ENCODE data around the gene RLF.

The RLF gene

DNA sequence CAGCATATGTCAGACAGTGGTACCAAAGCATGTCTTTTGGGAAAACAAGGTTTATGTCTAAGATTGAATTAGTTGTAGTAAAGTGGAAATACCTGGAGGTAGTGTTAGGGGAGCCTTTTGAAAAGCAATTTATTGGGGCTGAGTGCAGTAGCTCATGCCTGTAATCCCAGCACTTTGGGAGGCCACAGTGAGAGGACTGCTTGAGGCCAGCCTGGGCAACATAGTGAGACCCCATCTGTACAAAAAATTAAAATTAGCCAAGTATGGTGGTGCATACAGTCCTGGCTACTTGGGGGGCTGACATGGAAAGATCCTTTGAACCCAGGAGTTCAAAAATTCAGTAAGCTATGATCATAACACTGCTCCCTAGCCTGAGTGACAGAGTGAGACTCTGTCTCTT, 104.1 kb downstream of the RLF start:
- no peak overlapping the region for H3K4me2 ChIP-seq (ENCODE audit: insufficient read depth, low read length, poor library complexity, severe bottlenecking)
- no peak overlapping the region for H2AK5ac ChIP-seq (ENCODE audit: low read depth, low read length)
- H3K36me3 ChIP-seq (replicated peaks in 1 of 2; ENCODE audit: control insufficient read depth in 2 of 2, insufficient read depth in 2 of 2, low read length in 2 of 2) = peaks cover 22 to 98% of the 10 kb centered on the region in 2 donors
- no peak overlapping the region for H4K91ac ChIP-seq (ENCODE audit: low read depth, low read length, poor library complexity)
- H3K4me3 ChIP-seq (ENCODE audit: low read length in 2 of 2) = no peak overlapping the region
- no peak overlapping the region for H2BK12ac ChIP-seq (ENCODE audit: low read length)
- no peak overlapping the region for H4K8ac ChIP-seq (ENCODE audit: low read depth, low read length)
- no peaks in the 10 kb centered on the region for H3K4me1 ChIP-seq (ENCODE audit: control insufficient read depth in 2 of 2, insufficient read depth in 1 of 2, low read depth in 1 of 2, low read length in 2 of 2)
- H3K27me3 ChIP-seq (ENCODE audit: control insufficient read depth in 3 of 3, insufficient read depth in 3 of 3, low read depth in 1 of 3, low read length in 3 of 3) = no peaks in the 10 kb centered on the region
- H3K9ac ChIP-seq (ENCODE audit: low read depth, low read length, poor library complexity) = no peak overlapping the region
- no peak overlapping the region for H2BK5ac ChIP-seq (ENCODE audit: low read length)
- H2AFZ ChIP-seq (ENCODE audit: low read length) = no peak overlapping the region
- no peaks in the 10 kb centered on the region for H3K9me3 ChIP-seq (replicated peaks in 1 of 2; ENCODE audit: control insufficient read depth in 2 of 2, insufficient read depth in 1 of 2, low read depth in 1 of 2, low read length in 2 of 2)
- DNase-seq (ENCODE audit: low spot score) = no peak
- H3K4ac ChIP-seq (ENCODE audit: low read length) = no peak overlapping the region
- no peak overlapping the region for H3K27ac ChIP-seq (replicated peaks; ENCODE audit: low read length)
- H2BK15ac ChIP-seq (ENCODE audit: low read length) = no peak overlapping the region
- H3K23ac ChIP-seq (ENCODE audit: low read depth, low read length, poor library complexity) = no peak overlapping the region
- no peaks in the 10 kb centered on the region for H3K79me1 ChIP-seq (ENCODE audit: low read depth, low read length)
- no peak overlapping the region for H3K18ac ChIP-seq (ENCODE audit: low read length)
- H3K14ac ChIP-seq (ENCODE audit: low read length) = no peak overlapping the region
- no peak overlapping the region for H2BK120ac ChIP-seq (ENCODE audit: low read depth, low read length)

DNA sequence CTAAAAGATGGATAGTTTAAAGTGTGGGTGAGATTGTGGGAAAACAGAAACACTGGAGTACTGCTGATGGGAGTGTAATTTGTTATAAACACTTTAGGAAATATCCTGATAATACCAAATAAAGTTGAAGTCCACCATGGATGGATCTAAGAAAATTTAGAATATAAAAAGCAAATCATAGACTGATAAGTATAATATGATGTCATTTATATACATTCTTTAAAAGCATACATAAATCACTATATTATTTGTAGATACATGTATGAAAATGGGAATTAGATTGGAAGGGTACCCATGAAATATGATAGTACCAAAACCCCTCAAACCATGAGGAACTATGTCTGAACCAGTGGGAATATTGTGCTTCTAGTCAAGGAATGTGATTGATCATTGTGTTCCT, 104.7 kb downstream of the RLF start:
- no peak overlapping the region for H3K23ac ChIP-seq (ENCODE audit: low read depth, low read length, poor library complexity)
- no peak overlapping the region for H3K18ac ChIP-seq (ENCODE audit: low read length)
- no peak overlapping the region for H2AFZ ChIP-seq (ENCODE audit: low read length)
- no peak overlapping the region for H3K4ac ChIP-seq (ENCODE audit: low read length)
- H3K4me2 ChIP-seq (ENCODE audit: insufficient read depth, low read length, poor library complexity, severe bottlenecking) = no peak overlapping the region
- H2AK5ac ChIP-seq (ENCODE audit: low read depth, low read length) = no peak overlapping the region
- H2BK120ac ChIP-seq (ENCODE audit: low read depth, low read length) = no peak overlapping the region
- H3K27me3 ChIP-seq (ENCODE audit: control insufficient read depth in 3 of 3, insufficient read depth in 3 of 3, low read depth in 1 of 3, low read length in 3 of 3) = no peaks in the 10 kb centered on the region
- no peak overlapping the region for H2BK15ac ChIP-seq (ENCODE audit: low read length)
- no peaks in the 10 kb centered on the region for H3K79me1 ChIP-seq (ENCODE audit: low read depth, low read length)
- H3K4me1 ChIP-seq (ENCODE audit: control insufficient read depth in 2 of 2, insufficient read depth in 1 of 2, low read depth in 1 of 2, low read length in 2 of 2) = no peaks in the 10 kb centered on the region
- H2BK5ac ChIP-seq (ENCODE audit: low read length) = no peak overlapping the region
- no peak overlapping the region for H3K9ac ChIP-seq (ENCODE audit: low read depth, low read length, poor library complexity)
- H2BK12ac ChIP-seq (ENCODE audit: low read length) = no peak overlapping the region
- H3K14ac ChIP-seq (ENCODE audit: low read length) = no peak overlapping the region
- DNase-seq (ENCODE audit: low spot score) = no peak
- no peaks in the 10 kb centered on the region for H3K9me3 ChIP-seq (replicated peaks in 1 of 2; ENCODE audit: control insufficient read depth in 2 of 2, insufficient read depth in 1 of 2, low read depth in 1 of 2, low read length in 2 of 2)
- no peak overlapping the region for H3K4me3 ChIP-seq (ENCODE audit: low read length in 2 of 2)
- peaks cover 24 to 98% of the 10 kb centered on the region in 2 donors for H3K36me3 ChIP-seq (replicated peaks in 1 of 2; ENCODE audit: control insufficient read depth in 2 of 2, insufficient read depth in 2 of 2, low read length in 2 of 2)
- H3K27ac ChIP-seq (replicated peaks; ENCODE audit: low read length) = no peak overlapping the region
- no peak overlapping the region for H4K8ac ChIP-seq (ENCODE audit: low read depth, low read length)
- H4K91ac ChIP-seq (ENCODE audit: low read depth, low read length, poor library complexity) = no peak overlapping the region

DNA sequence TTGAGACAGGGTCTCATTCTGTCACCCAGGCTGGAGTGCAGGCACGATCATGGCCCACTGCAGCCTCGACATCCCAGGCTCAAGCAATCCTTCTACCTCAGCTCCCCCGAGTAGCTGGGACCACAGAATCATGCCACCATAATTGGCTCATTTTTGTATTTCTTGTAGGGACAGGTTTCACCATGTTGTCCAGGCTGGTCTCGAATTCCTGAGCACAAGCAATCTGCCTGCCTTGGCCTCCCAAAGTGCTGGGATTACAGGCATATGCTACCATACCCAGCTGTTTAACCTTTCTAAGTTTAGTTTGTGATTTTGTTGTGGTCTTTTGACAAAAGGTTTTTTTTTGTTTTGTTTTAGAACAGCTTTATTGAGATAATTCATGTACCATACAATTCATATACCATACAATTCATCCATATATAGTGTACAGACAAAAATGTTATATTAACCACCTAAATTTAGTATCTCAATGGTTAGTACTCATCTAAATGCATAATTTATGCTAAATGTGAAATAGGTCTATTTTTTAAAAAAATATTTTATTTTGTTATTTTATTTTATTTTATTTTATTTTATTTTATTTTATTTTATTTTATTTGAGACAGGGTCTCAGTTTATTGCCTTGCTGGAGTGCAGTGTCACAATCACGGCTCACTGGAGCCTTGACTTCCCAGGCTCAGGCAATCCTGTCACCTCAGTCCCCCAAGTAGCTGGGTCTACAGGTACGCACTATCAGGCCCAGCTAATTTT, 105.8 kb downstream of the RLF start:
- no CpG with 5 or more reads among the region's 6 CpGs for WGBS, 2 donors (ENCODE audit: extremely low coverage in 2 of 2, insufficient read length in 2 of 2, insufficient replicate concordance in 1 of 2)
- Histone ChIP-seq H3K18ac (ENCODE audit: low read length) (no peak overlapping the region), H3K79me1 (ENCODE audit: low read depth, low read length) (no peaks in the 10 kb centered on the region), H4K91ac (ENCODE audit: low read depth, low read length, poor library complexity) (no peak overlapping the region), H3K9ac (ENCODE audit: low read depth, low read length, poor library complexity) (no peak overlapping the region), H3K27me3 (ENCODE audit: control insufficient read depth in 3 of 3, insufficient read depth in 3 of 3, low read depth in 1 of 3, low read length in 3 of 3) (no peaks in the 10 kb centered on the region), H2AK5ac (ENCODE audit: low read depth, low read length) (no peak overlapping the region), H2BK12ac (ENCODE audit: low read length) (no peak overlapping the region), H2BK5ac (ENCODE audit: low read length) (no peak overlapping the region), H3K4ac (ENCODE audit: low read length) (no peak overlapping the region), H3K4me1 (ENCODE audit: control insufficient read depth in 2 of 2, insufficient read depth in 1 of 2, low read depth in 1 of 2, low read length in 2 of 2) (no peaks in the 10 kb centered on the region), H3K4me2 (ENCODE audit: insufficient read depth, low read length, poor library complexity, severe bottlenecking) (no peak overlapping the region), H3K27ac (replicated peaks; ENCODE audit: low read length) (no peak overlapping the region), H2AFZ (ENCODE audit: low read length) (no peak overlapping the region), H3K36me3 (replicated peaks in 1 of 2; ENCODE audit: control insufficient read depth in 2 of 2, insufficient read depth in 2 of 2, low read length in 2 of 2) (peaks cover 21 to 98% of the 10 kb centered on the region in 2 donors), H3K9me3 (replicated peaks in 1 of 2; ENCODE audit: control insufficient read depth in 2 of 2, insufficient read depth in 1 of 2, low read depth in 1 of 2, low read length in 2 of 2) (no peaks in the 10 kb centered on the region), H3K4me3 (ENCODE audit: low read length in 2 of 2) (no peak overlapping the region), H3K23ac (ENCODE audit: low read depth, low read length, poor library complexity) (no peak overlapping the region), H3K14ac (ENCODE audit: low read length) (no peak overlapping the region), H2BK120ac (ENCODE audit: low read depth, low read length) (no peak overlapping the region), H2BK15ac (ENCODE audit: low read length) (no peak overlapping the region), H4K8ac (ENCODE audit: low read depth, low read length) (no peak overlapping the region)
- DNase-seq (ENCODE audit: low spot score) = no peak

DNA sequence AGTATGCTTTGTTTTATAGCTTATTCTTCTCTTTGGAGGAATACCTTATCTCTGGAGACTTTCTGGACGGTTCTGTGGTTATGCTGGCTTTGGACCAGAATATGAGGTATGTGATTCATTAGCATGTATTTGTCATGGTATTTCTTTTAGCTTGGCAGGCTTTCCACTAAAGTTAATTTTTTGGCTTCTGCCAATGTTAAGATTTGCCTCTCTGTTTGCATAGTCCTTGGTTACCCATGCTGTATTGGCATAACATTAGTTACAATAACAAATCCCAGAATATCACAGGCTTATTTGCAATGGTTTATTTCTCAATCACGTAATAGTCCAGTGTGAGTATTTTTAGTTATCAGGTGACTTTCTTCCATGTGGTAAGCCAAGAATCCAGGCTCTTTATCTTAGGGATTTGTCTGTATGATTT, 106.6 kb downstream of the RLF start:
- H3K18ac ChIP-seq (ENCODE audit: low read length) = no peak overlapping the region
- no CpG with 5 or more reads among the region's 2 CpGs for WGBS, 2 donors (ENCODE audit: extremely low coverage in 2 of 2, insufficient read length in 2 of 2, insufficient replicate concordance in 1 of 2)
- no peak for DNase-seq (ENCODE audit: low spot score)
- H2AK5ac ChIP-seq (ENCODE audit: low read depth, low read length) = no peak overlapping the region
- H3K27me3 ChIP-seq (ENCODE audit: control insufficient read depth in 3 of 3, insufficient read depth in 3 of 3, low read depth in 1 of 3, low read length in 3 of 3) = no peaks in the 10 kb centered on the region
- peaks cover 21 to 98% of the 10 kb centered on the region in 2 donors for H3K36me3 ChIP-seq (replicated peaks in 1 of 2; ENCODE audit: control insufficient read depth in 2 of 2, insufficient read depth in 2 of 2, low read length in 2 of 2)
- H2BK120ac ChIP-seq (ENCODE audit: low read depth, low read length) = no peak overlapping the region
- H3K79me1 ChIP-seq (ENCODE audit: low read depth, low read length) = no peaks in the 10 kb centered on the region
- no peak overlapping the region for H3K4me3 ChIP-seq (ENCODE audit: low read length in 2 of 2)
- H3K14ac ChIP-seq (ENCODE audit: low read length) = no peak overlapping the region
- H2BK15ac ChIP-seq (ENCODE audit: low read length) = no peak overlapping the region
- H3K4me2 ChIP-seq (ENCODE audit: insufficient read depth, low read length, poor library complexity, severe bottlenecking) = no peak overlapping the region
- H2AFZ ChIP-seq (ENCODE audit: low read length) = no peak overlapping the region
- no peak overlapping the region for H2BK5ac ChIP-seq (ENCODE audit: low read length)
- H3K9ac ChIP-seq (ENCODE audit: low read depth, low read length, poor library complexity) = no peak overlapping the region
- no peak overlapping the region for H4K91ac ChIP-seq (ENCODE audit: low read depth, low read length, poor library complexity)
- no peaks in the 10 kb centered on the region for H3K9me3 ChIP-seq (replicated peaks in 1 of 2; ENCODE audit: control insufficient read depth in 2 of 2, insufficient read depth in 1 of 2, low read depth in 1 of 2, low read length in 2 of 2)
- no peak overlapping the region for H4K8ac ChIP-seq (ENCODE audit: low read depth, low read length)
- no peaks in the 10 kb centered on the region for H3K4me1 ChIP-seq (ENCODE audit: control insufficient read depth in 2 of 2, insufficient read depth in 1 of 2, low read depth in 1 of 2, low read length in 2 of 2)
- H3K4ac ChIP-seq (ENCODE audit: low read length) = no peak overlapping the region
- H3K23ac ChIP-seq (ENCODE audit: low read depth, low read length, poor library complexity) = no peak overlapping the region
- H3K27ac ChIP-seq (replicated peaks; ENCODE audit: low read length) = no peak overlapping the region
- H2BK12ac ChIP-seq (ENCODE audit: low read length) = no peak overlapping the region

Data from neuronal stem cell (in vitro differentiated cells).